T follicular helper cell (primary cell): Measurements from ENCODE around the gene SLC25A22.
A peak's percentile ranks its signal among the peaks of the same experiment; 100 is the strongest.

Source experiments
- DNase-seq: peaks from one replicate; pipeline ENCODE4 v3.0.0-alpha.2; 2020; ENCODE audit warnings: low read depth

The SLC25A22 gene

DNA sequence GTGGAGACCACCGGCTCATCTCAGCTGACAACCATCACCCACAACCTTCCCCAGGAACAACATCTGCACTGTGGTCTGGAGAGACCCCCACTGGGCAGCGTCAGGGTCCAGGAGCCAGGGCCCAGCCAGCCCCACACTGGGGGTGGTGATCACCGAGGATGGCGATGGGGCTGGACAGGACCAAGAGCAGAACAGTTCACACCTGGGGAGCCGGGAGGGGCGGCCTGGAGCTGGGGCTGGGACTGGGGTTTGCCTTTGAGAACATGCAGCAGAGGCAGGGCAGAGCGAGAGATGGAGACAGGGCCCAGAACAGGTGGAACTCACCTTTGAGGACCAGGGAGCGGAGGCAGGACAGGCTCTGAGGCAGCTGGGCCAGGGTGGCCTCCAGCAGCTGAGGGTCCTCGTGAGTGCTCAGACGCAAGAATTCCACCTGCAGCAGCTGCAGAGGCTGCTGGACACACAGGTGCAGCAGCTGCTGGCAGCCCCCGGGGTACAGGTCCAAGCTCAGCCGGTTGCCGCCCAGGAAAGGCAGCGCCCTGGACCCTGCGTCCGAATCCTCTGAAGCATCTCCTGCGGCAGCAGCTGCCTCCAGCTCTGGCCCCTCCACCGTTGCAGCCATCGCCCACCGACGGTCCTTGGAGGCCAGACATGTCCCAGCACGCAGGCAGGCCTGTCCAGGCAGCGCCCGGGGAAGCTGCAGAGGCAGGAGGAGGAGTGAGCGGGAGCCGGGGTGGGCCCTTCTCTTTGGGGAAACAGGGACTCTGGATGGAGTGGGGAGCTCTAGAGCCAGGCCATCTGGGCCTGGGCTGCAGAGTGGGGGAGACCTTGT lies 5.9 kb upstream of the SLC25A22 start:
- no peak for DNase-seq

DNA sequence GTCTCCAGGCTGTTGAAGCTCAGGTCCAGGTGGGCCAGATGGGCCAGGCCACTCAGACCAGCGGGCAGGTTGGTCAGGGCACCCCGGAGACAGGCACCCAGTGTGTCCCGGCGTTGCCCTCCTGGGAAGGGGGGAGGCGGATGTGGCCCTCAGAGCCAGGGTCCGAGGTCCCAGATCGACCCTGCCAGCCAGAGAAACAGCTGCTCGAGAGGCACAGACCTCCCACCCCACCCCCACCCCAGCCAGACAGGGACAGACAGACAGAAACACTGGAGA lies 5.3 kb upstream of the SLC25A22 start:
- no peak for DNase-seq

DNA sequence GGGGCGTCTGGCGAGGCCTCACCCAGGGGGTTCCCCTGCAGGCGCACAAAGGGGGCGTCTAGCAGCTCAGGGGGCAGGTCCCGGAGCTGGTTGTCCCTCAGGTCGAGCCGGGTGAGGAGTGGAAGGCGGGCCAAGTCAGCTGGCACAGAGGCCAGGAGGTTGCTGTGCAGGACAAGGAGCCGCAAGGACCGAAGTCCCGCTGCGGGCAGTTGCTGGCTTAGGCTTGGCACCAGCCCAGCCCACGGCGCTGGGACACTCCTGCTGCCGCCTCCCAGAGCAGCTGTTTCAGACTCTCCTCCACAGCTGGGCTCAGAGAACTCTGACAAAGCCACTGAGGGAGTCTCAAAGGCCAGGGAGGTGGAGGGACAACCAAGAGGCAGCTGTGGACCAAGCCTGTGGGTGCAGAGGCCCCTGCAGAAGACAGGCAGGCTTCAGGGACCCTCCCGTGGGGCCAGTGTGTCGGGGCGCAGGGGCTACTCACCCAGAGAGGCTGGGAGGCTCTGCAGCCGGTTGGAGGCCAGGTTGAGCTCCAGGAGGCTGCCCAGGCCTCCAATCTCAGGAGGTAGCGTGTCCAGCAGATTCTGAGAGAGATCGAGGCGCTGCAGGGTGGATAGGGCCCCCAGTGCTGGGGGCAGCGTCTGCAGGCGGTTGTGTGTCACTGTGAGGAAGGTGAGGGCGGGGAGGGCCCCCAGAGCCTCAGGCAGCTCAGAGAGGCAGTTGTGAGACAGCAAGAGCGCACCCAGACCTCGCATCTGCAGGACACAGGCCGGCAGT lies 4.8 kb upstream of the SLC25A22 start:
- DNase-seq = no peak

DNA sequence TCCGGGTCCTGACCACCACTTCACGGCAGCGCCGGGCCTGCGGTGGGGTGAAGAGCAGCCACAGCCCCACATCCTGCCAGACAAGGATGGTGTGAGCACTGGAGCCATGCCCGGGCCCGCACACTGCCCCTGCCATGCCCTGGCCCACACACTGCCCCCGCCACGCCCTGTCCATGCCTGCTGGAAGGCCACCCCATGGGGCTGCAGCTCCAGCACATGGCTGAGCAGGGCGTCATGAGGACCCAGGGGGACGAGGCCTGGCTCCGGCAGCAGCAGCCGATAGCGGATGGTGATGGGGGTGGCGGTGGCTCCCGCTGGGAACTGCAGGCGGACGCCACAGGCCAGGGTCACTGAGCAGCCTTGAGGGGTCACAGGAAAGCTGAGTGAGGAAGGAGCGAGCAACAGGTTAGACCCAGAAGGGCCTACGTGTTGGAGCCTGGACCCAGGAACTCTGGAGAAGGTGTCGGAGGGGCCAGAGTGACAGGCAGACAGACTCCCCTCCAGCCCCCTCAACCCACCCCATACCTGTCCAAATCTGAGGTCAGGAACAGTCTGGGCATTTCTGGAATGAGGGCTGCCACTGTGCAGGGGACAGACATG lies 4.0 kb upstream of the SLC25A22 start:
- DNase-seq = no peak

DNA sequence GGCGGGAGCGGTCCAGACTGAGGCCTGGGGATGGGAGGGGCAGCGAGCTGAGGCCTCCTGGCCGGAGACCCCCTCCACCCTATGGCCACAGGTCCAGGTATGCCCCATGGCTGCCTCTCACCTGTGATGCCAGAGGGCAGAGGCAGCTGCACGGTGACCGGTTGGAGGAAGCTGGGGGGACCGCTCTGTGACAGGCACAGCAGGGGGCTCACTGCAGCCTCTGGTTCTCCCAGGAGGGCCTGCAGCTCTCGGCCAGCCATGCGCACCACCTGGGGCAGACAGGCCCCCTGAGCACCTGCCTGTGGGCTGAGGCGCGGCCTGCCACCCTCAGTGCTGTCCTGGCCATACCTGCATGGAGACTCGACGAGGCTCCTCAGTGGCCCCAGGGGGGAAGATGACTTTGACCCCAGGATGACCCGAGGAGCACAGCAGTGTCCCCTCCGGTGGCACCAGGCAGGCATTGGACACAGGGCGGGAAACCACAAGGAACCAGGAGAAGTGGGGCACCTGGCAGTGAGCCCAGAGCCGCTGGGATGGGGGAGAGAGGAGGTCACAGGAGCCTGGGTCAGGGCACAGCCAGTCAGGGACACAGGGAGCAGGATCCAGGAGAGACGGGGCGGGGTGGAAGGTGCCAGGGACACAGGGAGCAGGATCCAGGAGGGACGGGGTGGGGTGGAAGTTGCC lies 3.2 kb upstream of the SLC25A22 start:
- DNase-seq = no peak

DNA sequence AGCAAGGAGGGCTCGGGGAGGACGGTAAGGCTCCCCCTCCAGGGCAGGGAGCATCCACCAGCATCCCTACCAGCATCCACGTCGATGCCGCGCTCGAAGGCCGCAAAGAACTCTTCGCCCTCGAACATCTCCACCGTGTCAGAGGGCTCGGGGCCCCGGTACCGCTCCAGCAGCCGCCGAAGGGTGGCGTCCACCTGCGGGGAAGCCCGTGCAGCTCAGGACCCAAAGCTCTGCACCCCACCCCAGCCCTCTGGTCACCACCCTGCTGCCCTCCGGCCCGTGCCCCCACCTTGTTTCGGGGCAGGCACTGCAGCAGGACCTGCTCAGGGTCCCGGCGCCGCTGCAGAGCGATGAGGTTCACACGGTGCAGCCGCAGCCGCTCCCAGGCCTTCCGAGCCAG lies 2.4 kb upstream of the SLC25A22 start:
- no peak for DNase-seq

DNA sequence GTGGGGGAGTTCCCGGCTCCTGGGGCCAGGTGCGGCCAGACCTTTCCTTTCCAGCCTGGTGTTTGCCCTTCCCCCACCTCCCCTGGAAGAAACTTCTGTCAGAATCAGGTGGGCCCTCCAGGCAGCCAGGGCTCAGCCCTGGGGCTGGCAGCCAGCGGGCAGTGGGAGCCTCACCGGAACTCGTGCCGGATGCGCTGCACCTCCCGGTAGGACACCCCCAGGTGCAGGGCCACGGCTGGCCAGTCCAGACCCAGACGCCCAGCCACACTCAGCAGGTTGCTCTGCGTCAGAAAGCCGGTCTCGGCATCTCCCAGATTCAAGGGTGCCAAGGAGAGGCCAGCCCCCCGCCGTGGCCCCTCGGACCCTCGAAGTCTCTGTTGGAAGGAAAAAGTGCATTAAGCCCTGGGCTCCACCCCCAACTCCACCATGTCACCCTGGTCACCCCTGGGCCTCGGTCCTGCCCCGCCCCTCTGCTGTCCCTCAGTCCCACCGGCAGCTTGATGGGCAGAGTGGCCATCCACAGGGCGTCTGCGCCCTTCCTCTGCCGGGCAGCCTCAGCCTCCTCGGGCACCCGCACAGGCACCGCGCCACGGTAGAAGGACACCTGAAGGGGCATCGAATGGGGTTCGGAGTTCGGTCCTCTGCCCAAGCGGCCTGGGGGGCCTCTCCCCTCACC lies 1.7 kb upstream of the SLC25A22 start:
- no peak for DNase-seq

DNA sequence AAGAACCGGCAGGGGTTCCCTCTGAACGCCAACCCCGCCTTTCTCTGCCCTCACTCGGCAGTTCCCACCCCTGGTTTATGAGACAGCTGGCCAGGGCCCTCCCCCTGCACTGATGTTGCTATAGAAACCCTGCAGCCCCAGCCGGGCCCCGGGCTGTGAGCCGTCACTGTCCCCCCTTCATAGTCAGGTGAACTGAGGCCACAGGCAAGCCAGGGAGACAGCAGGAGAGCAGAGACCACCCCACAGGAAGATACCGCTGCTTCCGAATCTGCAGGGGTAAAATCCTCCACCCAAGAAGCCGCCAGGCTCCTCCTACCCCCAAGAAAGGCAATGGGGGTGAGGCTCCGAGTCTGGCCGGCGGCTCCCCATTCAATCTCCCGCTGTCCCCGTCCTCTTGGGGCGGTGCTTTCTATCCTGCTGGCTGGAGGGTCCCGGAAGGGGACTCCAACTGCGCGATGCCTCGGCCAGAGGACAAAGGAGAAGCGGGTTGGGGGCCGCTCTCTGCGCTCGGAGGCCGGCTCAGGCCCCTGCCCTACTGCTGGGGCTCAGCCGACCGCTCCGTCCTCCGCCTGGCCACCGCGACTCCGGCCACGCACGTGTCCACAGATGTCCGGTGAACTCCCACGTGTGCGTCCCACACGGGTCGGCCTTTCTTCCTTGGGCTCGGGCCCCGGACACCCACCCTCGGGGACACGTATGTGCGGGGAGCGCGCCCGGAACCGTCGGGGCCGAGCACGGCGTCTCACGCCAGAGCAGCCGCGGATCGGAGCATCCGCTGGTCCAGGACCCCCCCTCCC lies 587 bp downstream of the SLC25A22 start:
- peak; percentile 70 for DNase-seq

DNA sequence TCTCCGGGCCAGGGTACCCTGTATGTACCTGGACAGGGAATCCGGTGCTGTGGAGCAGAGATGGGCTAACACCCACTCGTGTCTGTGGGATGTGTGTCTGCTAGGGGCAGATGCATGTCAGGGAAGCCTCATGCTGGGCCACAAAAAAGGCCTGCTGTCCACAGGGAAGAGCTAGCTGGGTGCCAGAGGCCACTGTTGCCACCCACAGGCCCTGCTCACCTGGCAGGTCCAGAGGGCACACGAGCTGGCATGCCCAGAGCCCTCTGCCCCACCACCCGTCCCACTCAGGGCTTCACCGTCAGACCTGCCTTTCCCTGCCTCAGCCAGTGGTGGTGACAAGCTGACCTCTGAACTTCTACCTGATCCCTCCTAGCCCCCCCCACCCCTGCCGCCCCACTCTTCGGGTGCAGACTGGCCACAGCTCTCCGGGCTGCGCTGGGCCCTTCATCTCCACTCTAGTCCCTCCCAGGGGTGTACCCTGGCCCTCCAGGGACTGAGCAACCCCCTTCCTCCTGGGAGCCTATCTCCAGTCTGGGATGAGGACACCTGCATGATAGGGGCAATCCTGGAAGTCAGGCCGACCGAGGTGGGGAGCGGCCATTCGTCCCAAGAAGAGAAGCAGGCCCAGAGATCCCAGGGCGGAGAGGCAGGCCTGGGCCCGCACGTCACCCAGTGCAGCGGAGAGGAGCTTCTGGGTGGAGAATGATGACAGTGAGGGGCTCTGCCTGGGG lies 1.4 kb downstream of the SLC25A22 start:
- no peak for DNase-seq

DNA sequence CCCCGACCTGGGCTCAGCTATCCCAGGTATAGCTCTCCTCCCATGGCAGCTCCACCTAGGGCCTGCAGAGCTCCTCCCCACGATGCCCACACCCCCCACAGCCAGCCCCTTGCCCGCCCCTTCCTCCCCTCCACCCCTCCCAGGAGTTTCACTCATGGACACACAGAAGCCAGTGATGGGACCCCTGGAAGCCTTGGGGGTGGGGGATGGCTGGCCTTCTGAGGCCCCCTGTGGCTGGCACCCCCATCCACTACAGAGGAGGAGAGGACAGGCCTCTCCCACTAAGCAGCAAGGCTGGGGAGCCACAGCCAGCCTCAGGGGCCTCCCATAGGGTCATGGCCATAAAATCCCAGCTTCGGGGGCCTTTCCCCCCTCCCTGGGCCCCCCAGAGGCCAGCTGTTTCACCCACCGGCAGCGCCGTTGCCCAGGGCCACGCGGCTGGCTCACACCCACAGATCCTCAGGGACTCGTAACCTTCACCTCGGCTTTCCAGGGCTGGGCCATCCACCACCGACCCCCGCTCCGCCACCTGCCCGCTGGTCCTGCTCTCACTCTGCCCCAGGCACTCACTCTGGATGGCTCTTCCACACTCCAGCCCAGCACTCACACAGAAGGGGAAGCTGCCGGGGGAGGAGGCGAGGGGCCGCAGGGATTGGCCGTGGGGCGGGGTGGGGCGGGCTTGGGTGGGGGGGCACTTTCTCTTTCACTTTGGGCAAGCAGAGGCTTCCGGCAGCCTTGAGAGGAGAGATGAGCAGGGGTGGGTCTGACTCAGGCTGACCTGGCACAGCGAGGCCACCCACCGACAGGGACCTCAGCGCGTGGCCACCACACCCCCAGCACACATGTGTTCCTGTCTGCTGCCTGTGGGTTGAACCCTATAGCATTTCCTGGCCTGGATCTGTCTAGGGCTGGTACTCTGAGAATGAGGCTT lies 2.2 kb downstream of the SLC25A22 start:
- DNase-seq = peak; percentile 67

DNA sequence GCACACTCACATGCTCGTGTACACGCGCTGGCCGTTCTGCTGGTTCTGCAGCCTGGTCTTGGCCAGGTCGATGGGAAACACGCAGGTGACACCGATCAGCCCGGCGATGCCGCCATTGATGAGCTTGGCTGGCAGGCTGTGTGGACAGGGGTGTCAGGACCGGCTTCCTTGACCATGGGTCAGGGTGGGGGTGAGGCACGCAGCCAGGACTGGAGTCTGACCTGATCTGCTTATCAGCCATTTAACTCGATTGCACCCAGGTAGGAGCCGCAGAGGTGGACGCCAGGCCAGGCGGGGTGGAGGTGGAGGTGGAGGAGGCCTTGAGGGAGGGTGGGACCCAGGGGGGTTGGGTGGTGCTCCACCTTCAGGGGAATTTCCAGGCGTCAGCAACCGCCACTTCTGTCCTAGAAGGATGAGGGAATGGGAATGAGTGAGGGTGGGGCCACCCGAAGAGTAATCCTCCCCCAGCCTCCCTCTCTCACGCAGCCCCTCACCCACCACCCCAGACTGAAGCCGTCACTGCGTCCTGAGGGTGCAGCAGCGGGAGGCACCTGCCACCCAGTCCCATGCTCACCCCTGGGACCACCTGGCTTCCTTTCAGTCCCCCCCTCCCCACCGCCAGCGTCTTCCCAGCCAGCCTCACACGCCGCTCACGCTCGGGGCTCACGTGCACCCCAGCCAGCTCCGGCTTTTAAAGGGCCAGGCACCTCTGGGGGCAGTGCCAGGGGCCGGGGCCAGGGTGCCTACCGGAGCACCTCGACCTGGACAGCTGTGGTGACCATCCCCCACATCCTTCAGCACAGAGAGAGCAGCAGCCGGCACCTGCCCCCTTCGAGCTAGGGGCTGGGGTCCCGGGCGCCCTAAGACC lies 3.1 kb downstream of the SLC25A22 start:
- DNase-seq = no peak

DNA sequence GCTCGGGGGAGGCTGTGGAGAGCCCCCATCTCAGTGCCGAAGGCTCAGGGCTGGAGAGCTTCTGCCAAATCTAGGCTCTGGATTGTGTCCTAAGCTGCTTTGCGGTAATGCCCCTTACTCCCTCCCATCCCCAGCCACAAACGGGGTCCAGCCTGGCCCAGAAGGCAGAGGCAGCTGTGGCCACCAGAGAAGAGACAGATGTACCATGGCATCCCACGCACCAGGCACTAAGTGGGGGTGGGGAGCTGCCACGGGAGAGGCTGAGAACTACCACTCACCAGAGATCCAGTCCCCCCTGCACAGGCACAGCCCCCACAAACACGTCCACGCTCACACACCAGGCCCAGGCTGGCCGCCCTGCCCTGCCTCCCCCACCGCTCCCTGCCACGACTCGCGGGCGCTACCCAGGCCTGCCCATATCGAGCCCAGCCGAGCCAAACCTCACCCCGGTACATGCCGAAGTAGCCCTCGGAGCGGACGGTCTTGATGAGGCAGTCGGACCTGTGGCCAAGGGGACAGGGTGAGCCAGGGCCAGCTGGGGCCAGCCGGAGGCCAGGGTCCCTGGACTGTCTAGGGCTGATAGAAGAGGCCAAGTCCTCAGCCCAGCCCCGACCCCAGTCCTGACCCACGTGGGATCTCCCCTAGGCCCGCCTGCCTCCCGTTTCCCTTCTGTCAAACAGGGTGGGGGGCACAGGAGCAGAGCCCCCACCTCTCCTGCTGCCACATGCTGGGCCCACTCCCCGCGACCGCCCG lies 3.9 kb downstream of the SLC25A22 start:
- DNase-seq = no peak

DNA sequence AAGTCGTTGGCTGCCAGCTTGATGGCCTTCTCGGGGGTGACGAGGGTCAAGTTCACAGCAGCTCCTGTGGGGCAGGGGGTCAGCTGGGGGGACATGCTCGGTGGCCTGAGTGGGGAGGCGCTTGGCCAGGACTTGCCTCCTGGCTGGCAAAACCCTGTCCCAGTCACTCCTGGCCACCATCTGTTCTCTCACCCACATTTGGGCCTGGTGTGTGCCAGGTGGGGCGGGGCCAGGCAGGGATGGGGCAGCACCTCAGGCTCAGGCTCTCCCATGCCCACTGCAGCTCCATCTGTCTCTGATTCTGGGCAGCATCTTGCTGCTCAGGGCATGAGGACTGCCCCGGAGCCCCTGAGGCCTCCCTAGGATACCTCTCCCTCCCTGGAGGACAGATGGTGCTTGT lies 4.5 kb downstream of the SLC25A22 start:
- no peak for DNase-seq

DNA sequence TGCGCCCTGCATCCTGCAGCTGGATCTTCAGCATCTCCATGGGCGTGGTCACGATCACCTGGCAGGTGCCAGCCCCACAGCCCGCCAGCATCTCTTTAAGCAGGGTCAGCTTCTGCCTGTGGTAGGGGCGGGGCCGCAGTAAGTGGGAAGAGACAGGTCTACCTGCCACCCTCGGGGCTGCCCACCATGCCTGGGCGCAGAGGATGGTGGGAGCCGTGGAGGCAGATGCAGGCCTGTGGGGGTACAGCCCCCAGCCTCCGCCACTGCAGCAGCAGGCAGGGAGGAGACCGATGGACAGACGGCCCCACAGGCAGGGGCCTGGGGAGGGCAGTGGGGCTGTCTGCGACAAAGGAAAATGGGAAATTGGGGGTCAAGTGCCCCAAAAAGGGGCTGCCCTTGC lies 5.2 kb downstream of the SLC25A22 start:
- DNase-seq = no peak

DNA sequence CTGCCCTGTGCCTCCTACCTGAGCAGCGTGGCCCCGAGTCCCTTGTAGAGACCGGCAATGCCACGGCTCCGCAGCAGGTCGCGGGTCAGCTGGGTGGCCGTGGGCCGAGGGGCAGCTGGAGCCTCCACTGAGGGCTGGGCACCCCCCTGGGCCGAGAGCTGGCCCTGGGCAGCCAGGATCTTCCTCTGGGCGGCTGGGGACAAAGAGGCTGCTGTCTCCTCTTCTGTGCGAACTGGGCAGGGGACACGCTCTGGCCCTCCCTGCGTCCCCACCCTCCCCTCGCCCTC lies 5.6 kb downstream of the SLC25A22 start:
- no peak for DNase-seq

DNA sequence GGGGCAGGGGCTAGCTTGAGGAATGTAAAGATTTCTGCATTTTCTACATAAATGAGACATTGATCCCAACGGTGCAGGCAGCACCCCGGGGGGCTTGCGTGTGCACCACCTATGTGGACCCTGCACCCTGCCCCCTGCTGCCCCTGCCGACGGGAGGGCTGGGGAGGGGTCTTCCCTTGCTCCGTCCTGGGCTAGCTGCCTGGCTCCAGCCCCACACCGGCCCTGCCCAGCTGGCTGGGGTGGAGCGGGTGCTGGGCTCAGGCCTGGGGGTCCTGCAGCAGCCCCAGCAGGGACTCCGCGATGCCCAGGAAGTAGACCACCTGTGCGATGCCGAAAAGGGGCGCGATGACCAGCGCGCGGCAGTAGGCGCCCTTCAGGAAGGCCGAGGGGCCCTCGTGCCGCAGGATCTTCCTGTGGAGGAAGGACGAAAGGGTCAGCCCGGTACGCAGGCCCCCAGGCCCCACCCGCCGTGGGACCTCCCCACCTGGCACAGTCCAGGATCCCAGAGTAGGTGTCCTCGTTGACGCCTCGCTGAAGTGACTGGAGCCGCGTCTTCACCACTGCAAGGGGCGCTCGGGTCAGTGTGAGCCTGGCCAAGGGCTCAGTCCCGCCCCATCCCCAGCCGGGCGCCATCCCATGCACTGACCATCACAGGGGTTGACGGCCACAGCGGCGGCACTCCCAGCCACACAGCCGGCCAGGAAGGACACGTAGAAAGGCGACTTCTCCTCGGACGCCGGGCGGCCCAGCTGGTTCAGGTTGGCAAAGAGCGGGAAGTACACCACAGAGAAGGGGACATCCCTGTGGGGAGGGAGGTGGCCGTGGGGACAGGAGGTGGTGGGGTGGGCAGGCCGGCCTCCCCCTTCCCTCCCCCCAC lies 6.2 kb downstream of the SLC25A22 start:
- no peak for DNase-seq
